Smooth muscle cell (in vitro differentiated cells): ENCODE data around the gene FMNL2. TPM values are rescaled to one million over a fixed set of nuclear protein-coding genes. Genes with fewer than 3 reads are reported as not detected.

Experiments
- DNase-seq: peaks from one replicate; lab custom pipeline; 2025; ENCODE audit not compliant: unreplicated experiment; lab: John Stamatoyannopoulos, UW
- H2AFZ ChIP-seq: fragments of 200-600 bp; sonication (generic); 2 replicates; pipeline ENCODE4 v1.6.0; 2016; ENCODE audit warnings: antibody characterized with exemption, low read depth, mild to moderate bottlenecking
- H3F3A ChIP-seq: fragments of 200-600 bp; sonication (generic); 2 replicates; pipeline ENCODE4 v1.6.0; 2017; ENCODE audit warnings: antibody characterized with exemption, low read depth
- H3K27ac ChIP-seq: fragments of 200-600 bp; sonication (generic); 2 replicates; pipeline ENCODE4 v1.5.1; 2016; ENCODE audit warnings: low read depth, mild to moderate bottlenecking
- H3K27me3 ChIP-seq: fragments of 200-600 bp; sonication (generic); 2 replicates; pipeline ENCODE4 v1.6.1; 2016; ENCODE audit warnings: low read depth, mild to moderate bottlenecking
- H3K36me3 ChIP-seq: fragments of 200-600 bp; sonication (generic); 2 replicates; pipeline ENCODE4 v1.5.1; 2016; ENCODE audit warnings: low read depth
- H3K4me1 ChIP-seq: fragments of 200-600 bp; sonication (generic); 2 replicates; pipeline ENCODE4 v1.5.1; 2016; ENCODE audit warnings: low read depth
- H3K4me2 ChIP-seq: fragments of 200-600 bp; sonication (generic); 2 replicates; pipeline ENCODE4 v1.6.0; 2016; ENCODE audit warnings: mild to moderate bottlenecking
- H3K4me3 ChIP-seq: fragments of 200-600 bp; sonication (generic); 2 replicates; pipeline ENCODE4 v1.5.1; 2016; ENCODE audit warnings: mild to moderate bottlenecking
- H3K79me2 ChIP-seq: fragments of 200-600 bp; sonication (generic); 2 replicates; pipeline ENCODE4 v1.6.0; 2016; ENCODE audit warnings: low read depth, mild to moderate bottlenecking
- H3K9ac ChIP-seq: fragments of 200-600 bp; sonication (generic); 2 replicates; pipeline ENCODE4 v1.6.0; 2016; ENCODE audit warnings: low read depth
- H3K9me3 ChIP-seq: fragments of 200-600 bp; sonication (generic); replicated peaks from 2 replicates; pipeline ENCODE4 v1.5.1; 2016; ENCODE audit warnings: low read depth
- H4K20me1 ChIP-seq: fragments of 200-600 bp; sonication (generic); 2 replicates; pipeline ENCODE4 v1.6.0; 2016; ENCODE audit warnings: low read depth
- WGBS: methylation state at CpG from one replicate; pipeline ENCODE4 v1.1.7; 2016; ENCODE audit warnings: low lambda C conversion rate; 5-methylcytosine and 5-hydroxymethylcytosine counted together
- polyA plus RNA-seq: library from polyadenylated mRNA; unstranded; fragments of >200 nt; fragmentation: Nextera tagmentation; extraction: Ambion mirVana; gene quantifications from 2 replicates; pipeline ENCODE4 v1.2.1, GENCODE V29; 2016
- total RNA-seq: library from RNA; depleted of rRNA; stranded (reverse); fragments of >200 nt; gene quantifications from 2 replicates; pipeline ENCODE4 v1.2.3, GENCODE V29; 2014
- TF ChIP-seq, protein P1 (sequence below): fragments of 200-600 bp; sonication (generic); IDR thresholded peaks from 2 replicates; pipeline ENCODE4 v1.5.1; 2017; ENCODE audit warnings: borderline replicate concordance, mild to moderate bottlenecking, antibody characterized with exemption; ENCODE audit not compliant: insufficient read depth, poor library complexity, severe bottlenecking

Gene FMNL2
- total and polyA plus RNA-seq, 2 experiments from 2014 or later: 7.4 to 37.3 TPM

DNA sequence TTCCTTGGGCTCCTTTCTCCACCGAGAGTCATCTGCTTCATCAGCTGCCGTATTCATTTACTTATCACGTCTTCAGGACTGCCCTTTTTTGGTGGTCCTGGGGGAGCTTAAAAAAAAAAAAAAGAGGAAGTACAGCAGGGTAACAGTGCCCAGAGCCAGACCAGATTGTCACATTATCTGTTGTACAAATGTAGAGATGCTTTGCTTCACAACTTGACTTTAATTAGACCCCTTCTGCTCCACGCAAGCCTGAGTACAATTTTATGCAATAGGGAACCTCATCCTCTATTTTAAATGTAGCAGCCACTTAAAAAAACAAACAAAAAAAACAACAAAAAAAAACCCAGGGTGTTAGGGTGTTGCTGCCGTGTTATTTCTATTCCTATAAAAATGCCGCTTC, 254.0 kb downstream of the FMNL2 start:
- no peak overlapping the region for H2AFZ ChIP-seq
- no peak overlapping the region for H3K4me3 ChIP-seq
- no peaks in the 10 kb centered on the region for H3K36me3 ChIP-seq
- H3K9me3 ChIP-seq: no peaks in the 10 kb centered on the region
- 70% methylated on average over 6 of the region's 6 CpGs for WGBS
- no peak overlapping the region for H3K27ac ChIP-seq
- TF ChIP-seq, protein P1, sequence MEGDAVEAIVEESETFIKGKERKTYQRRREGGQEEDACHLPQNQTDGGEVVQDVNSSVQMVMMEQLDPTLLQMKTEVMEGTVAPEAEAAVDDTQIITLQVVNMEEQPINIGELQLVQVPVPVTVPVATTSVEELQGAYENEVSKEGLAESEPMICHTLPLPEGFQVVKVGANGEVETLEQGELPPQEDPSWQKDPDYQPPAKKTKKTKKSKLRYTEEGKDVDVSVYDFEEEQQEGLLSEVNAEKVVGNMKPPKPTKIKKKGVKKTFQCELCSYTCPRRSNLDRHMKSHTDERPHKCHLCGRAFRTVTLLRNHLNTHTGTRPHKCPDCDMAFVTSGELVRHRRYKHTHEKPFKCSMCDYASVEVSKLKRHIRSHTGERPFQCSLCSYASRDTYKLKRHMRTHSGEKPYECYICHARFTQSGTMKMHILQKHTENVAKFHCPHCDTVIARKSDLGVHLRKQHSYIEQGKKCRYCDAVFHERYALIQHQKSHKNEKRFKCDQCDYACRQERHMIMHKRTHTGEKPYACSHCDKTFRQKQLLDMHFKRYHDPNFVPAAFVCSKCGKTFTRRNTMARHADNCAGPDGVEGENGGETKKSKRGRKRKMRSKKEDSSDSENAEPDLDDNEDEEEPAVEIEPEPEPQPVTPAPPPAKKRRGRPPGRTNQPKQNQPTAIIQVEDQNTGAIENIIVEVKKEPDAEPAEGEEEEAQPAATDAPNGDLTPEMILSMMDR: no peak
- no peaks in the 10 kb centered on the region for H4K20me1 ChIP-seq
- H3F3A ChIP-seq: no peaks in the 10 kb centered on the region
- DNase-seq: no peak
- no peaks in the 10 kb centered on the region for H3K79me2 ChIP-seq
- no peak overlapping the region for H3K4me2 ChIP-seq
- peaks cover 4% of the 10 kb centered on the region for H3K4me1 ChIP-seq
- H3K9ac ChIP-seq: no peak overlapping the region
- no peaks in the 10 kb centered on the region for H3K27me3 ChIP-seq

DNA sequence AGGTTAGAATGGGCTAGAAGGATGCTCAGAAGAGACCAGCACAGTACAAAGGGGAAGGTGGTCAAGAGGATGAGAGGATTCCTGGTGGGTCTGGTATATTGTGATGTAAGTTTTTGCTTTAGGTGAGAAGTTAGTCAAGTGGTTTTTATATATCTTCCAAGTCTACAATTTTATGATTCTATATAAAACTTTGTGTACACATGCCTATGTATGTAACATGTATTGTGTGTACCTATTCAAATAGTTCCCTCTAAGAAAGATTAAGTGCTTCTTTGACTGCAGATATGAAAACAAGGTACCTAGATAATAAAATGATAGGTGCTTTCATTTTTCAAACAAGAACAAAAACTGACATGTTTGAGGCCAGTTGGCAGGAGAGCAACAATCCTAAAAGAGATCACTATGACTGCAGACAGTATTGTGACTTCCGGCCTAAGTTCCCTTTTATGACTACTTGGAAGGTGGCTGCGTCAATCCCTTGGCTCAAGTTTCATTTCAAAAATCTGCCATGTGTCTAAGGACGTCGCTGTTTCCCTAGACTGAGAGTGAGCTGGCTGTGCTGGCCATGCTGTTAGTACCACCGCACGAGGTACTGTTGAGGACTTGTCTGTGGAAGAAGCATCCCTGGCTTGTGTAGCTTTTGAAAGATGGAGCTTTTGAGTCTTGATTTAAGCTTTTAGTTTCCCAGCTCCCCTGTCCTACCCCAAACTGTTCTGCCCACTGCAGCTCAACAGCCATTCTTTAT, 259.2 kb downstream of the FMNL2 start:
- Histone ChIP-seq H3K9ac (no peak overlapping the region), H3K27ac (no peak overlapping the region), H3K79me2 (no peaks in the 10 kb centered on the region), H3K27me3 (no peaks in the 10 kb centered on the region), H3K4me3 (no peak overlapping the region), H3K4me2 (no peak overlapping the region), H2AFZ (no peak overlapping the region), H3K36me3 (no peaks in the 10 kb centered on the region), H3F3A (no peaks in the 10 kb centered on the region), H3K4me1 (no peaks in the 10 kb centered on the region), H4K20me1 (no peaks in the 10 kb centered on the region), H3K9me3 (no peaks in the 10 kb centered on the region)
- 95% methylated on average over 6 of the region's 6 CpGs for WGBS
- TF ChIP-seq, protein P1: no peak
- no peak for DNase-seq

DNA sequence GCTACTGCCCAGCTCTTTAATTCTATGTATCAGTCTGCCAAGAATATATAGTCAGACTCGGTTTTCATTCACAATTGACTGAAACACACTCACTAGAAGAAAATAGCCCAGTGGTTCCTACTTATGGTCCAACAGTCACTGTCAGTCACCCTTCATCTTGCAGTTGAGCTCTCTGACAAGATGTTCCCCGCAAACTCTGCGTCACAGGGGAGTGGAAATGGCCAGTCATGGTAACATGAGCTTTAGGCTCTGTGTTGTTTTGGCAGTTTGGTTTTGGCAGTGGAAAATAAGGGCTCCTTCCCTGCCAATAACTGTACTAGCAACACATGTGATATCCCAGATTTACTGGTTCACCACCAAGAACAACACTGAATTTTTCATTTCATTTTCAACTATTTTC, 259.8 kb downstream of the FMNL2 start:
- Histone ChIP-seq H3F3A (no peaks in the 10 kb centered on the region), H3K4me3 (no peak overlapping the region), H3K27ac (no peak overlapping the region), H3K4me1 (peaks cover 5% of the 10 kb centered on the region), H3K4me2 (no peak overlapping the region), H2AFZ (no peak overlapping the region), H3K27me3 (no peaks in the 10 kb centered on the region), H3K79me2 (no peaks in the 10 kb centered on the region), H4K20me1 (no peaks in the 10 kb centered on the region), H3K9me3 (no peaks in the 10 kb centered on the region), H3K9ac (no peak overlapping the region), H3K36me3 (no peaks in the 10 kb centered on the region)
- DNase-seq: no peak
- TF ChIP-seq, protein P1: no peak
- 64% methylated on average over 3 of the region's 3 CpGs for WGBS
